Measurements from ENCODE around the gene BCL10.

Gene BCL10

GRCh38 chr1:85276215-85276977 is at the start of gene BCL10:
TSS of gene BCL10 (minus strand) at chr1:85276632. CDS start at chr1:85276352, 280 bp downstream.
- peak; percentile 99 for DNase-seq

GRCh38 chr1:85325920-85326319 is 49.5 kb upstream of the BCL10 start:
- no peak for DNase-seq

GRCh38 chr1:85323770-85324169 is 47.3 kb upstream of the BCL10 start:
- no peak for DNase-seq

GRCh38 chr1:85322655-85323054 is 46.2 kb upstream of the BCL10 start:
- DNase-seq: no peak

- no peak for DNase-seq
These were observed 45.0 kb upstream of the BCL10 start for GRCh38 chr1:85321237-85321964.

GRCh38 chr1:85320371-85321131 is 44.1 kb upstream of the BCL10 start:
- DNase-seq: no peak

- no peak for DNase-seq
These were observed 43.5 kb upstream of the BCL10 start for GRCh38 chr1:85319931-85320330.

GRCh38 chr1:85319491-85319890 is 43.1 kb upstream of the BCL10 start:
- DNase-seq: no peak

GRCh38 chr1:85318217-85318616 is 41.8 kb upstream of the BCL10 start:
- DNase-seq: no peak

GRCh38 chr1:85317560-85317959 is 41.1 kb upstream of the BCL10 start:
- DNase-seq: no peak

- DNase-seq: peak; percentile 55
These were observed 39.9 kb upstream of the BCL10 start for GRCh38 chr1:85316321-85316720.

- DNase-seq: peak; percentile 55
These were observed 39.4 kb upstream of the BCL10 start for GRCh38 chr1:85315789-85316188.

GRCh38 chr1:85314726-85315125 is 38.3 kb upstream of the BCL10 start:
- DNase-seq: no peak

- no peak for DNase-seq
These were observed 37.7 kb upstream of the BCL10 start for GRCh38 chr1:85313888-85314696.

- DNase-seq: no peak
These were observed 35.4 kb upstream of the BCL10 start for GRCh38 chr1:85311818-85312217.

- no peak for DNase-seq
These were observed 32.5 kb upstream of the BCL10 start for GRCh38 chr1:85308833-85309350.

- peak; percentile 83 for DNase-seq
These were observed 31.8 kb upstream of the BCL10 start for GRCh38 chr1:85307987-85308832.

- no peak for DNase-seq
These were observed 29.8 kb upstream of the BCL10 start for GRCh38 chr1:85306236-85306635.

GRCh38 chr1:85303440-85304162 is 27.2 kb upstream of the BCL10 start:
- no peak for DNase-seq

GRCh38 chr1:85300140-85300539 is 23.7 kb upstream of the BCL10 start:
- DNase-seq: no peak

Measured in NCI-H146 (cell line).